ENCODE data around the gene P2RY11.

Gene P2RY11

GRCh38 chr19:10113964-10114650, 2.6 kb downstream of the P2RY11 start:
- DNase-seq (ENCODE audit: low read depth) = no peak

GRCh38 chr19:10114651-10115391, 3.3 kb downstream of the P2RY11 start:
- no peak for DNase-seq (ENCODE audit: low read depth)

- no peak for DNase-seq (ENCODE audit: low read depth)
Observed at GRCh38 chr19:10115392-10116084, 4.0 kb downstream of the P2RY11 start.

- no peak for DNase-seq (ENCODE audit: low read depth)
Observed at GRCh38 chr19:10116085-10116865, 4.8 kb downstream of the P2RY11 start.

- DNase-seq (ENCODE audit: low read depth) = no peak
Observed at GRCh38 chr19:10116866-10117616, 5.5 kb downstream of the P2RY11 start.

DNA sequence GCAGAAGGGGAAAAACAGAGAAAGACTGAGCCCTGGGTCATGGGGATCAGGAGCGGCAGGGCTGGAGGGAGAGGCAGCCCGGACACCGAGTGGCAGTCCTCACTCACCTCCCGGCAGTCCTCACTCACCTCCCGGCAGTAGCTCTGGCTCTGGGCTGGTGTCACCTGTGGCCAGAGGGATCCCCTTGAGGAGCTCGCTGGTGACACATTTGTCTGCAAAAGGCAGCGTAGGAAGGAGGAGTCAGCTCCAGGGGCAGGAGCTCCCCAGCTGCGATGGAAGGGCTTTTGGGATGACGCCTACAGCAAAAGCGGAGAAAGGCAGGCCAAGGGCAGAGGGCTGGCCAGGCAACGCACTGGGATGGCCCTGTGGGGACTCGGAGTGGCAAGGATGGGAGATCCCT, 7.5 kb downstream of the P2RY11 start:
- no peak for DNase-seq (ENCODE audit: low read depth)

GRCh38 chr19:10120538-10121189, 9.2 kb downstream of the P2RY11 start:
- DNase-seq (ENCODE audit: low read depth) = peak; percentile 50

GRCh38 chr19:10122045-10122444, 10.6 kb downstream of the P2RY11 start:
- DNase-seq (ENCODE audit: low read depth) = peak; percentile 14

DNA sequence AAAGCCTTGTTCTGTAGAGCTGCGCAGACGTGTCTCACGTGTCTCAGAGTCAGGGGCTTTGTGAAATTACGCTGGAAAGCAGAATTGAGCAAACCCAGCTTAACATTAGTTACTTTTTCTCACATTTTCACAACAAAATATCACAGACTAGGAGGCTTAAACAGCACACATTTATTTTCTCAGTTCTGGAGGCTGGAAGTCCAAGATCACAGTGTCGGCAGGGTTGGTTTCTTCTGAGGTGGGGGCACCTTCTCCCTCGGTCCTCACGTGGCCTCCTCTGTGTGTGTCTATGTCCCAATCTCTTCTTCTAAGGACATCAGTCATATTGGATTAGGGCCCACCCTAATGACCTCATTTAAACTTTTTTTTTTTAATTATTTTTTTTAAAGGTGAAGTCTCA, 12.9 kb downstream of the P2RY11 start:
- no peak for DNase-seq (ENCODE audit: low read depth)

GRCh38 chr19:10126213-10126639, 14.7 kb downstream of the P2RY11 start:
- no peak for DNase-seq (ENCODE audit: low read depth)

DNA sequence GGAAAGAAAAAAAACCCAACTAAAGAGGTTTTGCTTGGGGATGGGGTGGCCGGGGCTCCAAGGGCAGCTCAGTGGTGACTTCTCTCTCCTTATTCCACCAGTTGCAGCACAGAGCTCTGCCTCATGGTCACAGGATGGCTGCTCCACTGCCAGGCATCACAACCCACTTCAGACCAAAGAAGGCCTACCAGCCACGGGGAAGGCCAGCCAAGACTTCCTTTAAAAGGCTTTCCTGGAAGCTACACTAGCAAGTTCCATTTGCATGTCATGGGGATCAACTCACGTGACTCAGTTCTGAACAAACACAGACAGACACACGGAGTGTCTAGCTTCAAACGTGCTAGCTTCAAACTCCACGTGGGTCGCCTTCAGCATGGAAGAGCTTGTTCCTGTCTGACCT, 21.4 kb downstream of the P2RY11 start:
- DNase-seq (ENCODE audit: low read depth) = no peak

GRCh38 chr19:10133596-10133995, 22.1 kb downstream of the P2RY11 start:
- no peak for DNase-seq (ENCODE audit: low read depth)

- DNase-seq (ENCODE audit: low read depth) = no peak
Observed at GRCh38 chr19:10134040-10134439, 22.5 kb downstream of the P2RY11 start.

- no peak for DNase-seq (ENCODE audit: low read depth)
Observed at GRCh38 chr19:10135551-10136334, 24.2 kb downstream of the P2RY11 start.

GRCh38 chr19:10136936-10137335, 25.4 kb downstream of the P2RY11 start:
- no peak for DNase-seq (ENCODE audit: low read depth)

DNA sequence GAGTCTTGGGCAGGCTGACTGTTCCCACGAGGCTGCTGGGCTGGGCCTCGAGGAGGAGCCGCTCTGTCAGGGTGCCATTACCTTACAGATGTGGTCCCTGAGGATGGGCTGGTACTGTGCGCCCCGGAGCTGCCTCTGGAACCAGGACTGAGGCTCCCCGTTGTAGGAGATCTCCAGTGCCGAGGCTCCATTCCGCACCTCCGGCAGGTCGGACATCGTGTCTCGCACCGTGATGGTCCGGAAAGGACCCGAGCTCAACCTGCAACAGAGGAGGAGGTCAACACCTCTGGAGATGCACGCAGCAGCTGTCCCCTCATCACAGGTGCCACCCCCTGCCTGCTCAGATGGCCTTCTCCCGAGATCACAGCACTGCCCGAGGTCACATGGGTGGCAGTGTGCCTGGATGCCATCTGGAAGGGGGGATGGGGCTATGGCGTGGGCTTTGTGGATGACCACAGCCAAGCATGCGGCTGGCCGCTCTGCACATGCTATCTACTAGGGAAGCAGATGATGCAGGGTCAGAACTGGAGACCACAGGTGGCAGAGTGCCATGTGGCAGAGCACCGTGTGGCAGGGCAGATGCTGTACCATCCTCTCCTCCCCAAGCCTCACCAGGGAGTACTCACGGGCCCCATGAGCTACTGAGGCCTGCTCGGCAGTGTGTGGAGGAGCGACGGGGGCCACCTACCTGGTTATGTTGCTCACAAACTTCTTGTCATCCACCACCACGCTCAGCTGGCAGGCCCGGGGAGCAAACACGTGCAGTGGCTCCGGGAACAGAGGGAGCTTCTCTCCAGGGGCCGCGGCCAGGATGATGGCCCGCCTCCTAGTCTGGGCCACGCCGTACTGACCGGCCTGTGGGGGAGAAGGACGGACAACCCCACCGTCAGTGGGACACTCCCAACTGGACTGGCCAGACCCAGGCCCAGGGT, 26.5 kb downstream of the P2RY11 start:
- DNase-seq (ENCODE audit: low read depth) = no peak

DNA sequence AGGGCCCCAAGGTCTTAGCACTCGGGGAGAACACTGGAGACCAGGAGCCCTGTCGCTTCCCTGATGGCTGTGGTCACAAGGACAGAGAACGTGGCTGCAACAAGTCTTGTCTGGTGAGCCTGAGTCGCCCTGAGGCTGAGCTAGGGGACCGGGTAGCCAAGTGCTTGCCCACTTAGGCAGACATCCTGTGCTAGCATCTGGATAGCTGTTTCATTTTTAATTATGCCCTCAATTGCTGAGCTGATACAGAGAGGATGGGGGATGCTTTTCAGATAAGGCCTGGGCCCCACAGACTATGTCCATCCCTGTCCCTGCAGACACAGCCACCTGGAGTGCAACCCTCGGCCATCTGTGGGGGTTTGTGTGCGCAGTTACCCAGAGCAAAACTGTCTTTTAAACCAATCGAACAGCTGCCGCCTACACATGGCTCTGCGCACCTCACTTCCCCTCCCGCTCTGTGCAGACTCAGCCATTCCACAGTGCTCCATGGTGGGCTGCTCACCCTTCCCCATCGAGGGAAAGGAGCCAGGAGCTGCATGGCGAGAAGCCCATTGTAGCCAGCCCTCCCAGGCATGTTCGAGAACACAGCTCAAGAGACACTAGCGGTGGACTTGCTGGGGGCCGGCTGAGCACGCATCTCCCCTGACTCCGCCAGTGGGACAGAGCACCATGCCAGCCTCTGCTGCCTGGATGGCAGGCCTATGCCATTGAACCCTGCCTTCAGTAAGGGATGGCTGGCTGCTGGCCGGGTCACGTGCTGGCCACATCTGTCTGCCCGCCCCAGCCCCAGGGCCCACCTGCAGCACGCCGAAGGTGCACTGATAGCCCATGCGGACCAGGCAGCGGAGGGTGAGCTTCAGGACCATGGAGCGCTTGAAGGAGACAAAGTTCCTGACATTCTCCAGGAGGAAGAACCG, 27.6 kb downstream of the P2RY11 start:
- no peak for DNase-seq (ENCODE audit: low read depth)

DNA sequence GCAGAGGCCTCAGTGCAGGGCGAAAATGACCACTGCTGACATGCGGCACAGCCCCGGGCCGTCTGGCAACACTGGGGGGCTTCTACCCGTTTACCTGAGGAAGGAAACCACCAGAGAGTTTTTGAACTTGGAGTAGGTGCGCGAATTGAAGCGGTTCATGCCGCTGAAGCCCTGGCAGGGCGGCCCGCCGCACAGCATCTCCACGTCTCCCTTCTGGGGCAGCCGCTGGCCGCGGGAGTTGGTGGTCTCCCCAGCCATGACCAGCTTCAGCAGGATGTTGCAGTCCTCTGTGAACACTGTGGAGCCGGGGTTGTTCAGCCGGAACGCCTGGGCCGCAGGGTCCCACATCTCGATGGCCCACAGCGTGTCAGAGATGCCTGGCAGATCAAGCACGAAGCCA, 28.5 kb downstream of the P2RY11 start:
- no peak for DNase-seq (ENCODE audit: low read depth)

All from fibroblast of the conjunctiva (primary cell).